Right atrium auricular region (tissue), 2 donors: Measurements from ENCODE around the gene GALNT18. TPM values are rescaled to one million over a fixed set of nuclear protein-coding genes. Genes with fewer than 3 reads are reported as not detected.
A peak's percentile ranks its signal among the peaks of the same experiment; 100 is the strongest.

ENCODE experiments used
- DNase-seq: peaks from one replicate; pipeline ENCODE4 v3.0.0-alpha.2; 2019; ENCODE audit warnings: low spot score
- H3K27ac ChIP-seq, 2 donors: fragments of 200-600 bp; sonication (generic); 1 replicate in 1 of 2; 2 replicates in 1 of 2; pipeline ENCODE4 v1.5.1; 2016 to 2019
- H3K27me3 ChIP-seq, 2 donors: fragments of 200-600 bp; sonication (generic); one replicate each; pipeline versions ENCODE4 v1.5.1 to v1.6.0; 2017 to 2019
- H3K36me3 ChIP-seq: fragments of 200-600 bp; sonication (generic); one replicate; pipeline ENCODE4 v1.5.1; 2016
- H3K4me1 ChIP-seq, 2 donors: fragments of 200-600 bp; sonication (generic); one replicate each; pipeline versions ENCODE4 v1.5.1 to v1.6.0; 2017 to 2019
- H3K4me3 ChIP-seq, 2 donors: fragments of 200-600 bp; sonication (generic); 1 replicate in 1 of 2; 2 replicates in 1 of 2; pipeline ENCODE4 v1.5.1; 2017 to 2019; ENCODE audit warnings: mild to moderate bottlenecking in 1 of 2, moderate library complexity in 1 of 2
- H3K9me3 ChIP-seq, 2 donors: fragments of 200-600 bp; sonication (generic); one replicate each; pipeline ENCODE4 v1.5.1; 2019
- CTCF ChIP-seq, 2 donors: fragments of 200-600 bp; sonication (generic); IDR thresholded peaks; one replicate each; pipeline ENCODE4 v1.5.1; 2019; ENCODE audit warnings: antibody characterized with exemption in 2 of 2
- total RNA-seq, 2 donors: library from RNA; depleted of rRNA; stranded (reverse); fragments of >200 nt; gene quantifications; one replicate each; pipeline ENCODE4 v1.1.0, GENCODE V29; 2016

GALNT18 gene
- total RNA-seq, 2 donors from 2014 or later = 22.2 to 26.8 TPM

- no peak overlapping the region for H3K4me3 ChIP-seq
- H3K36me3 ChIP-seq = no peaks in the 10 kb centered on the region
- no peak for DNase-seq
- no peak for TF ChIP-seq CTCF (IDR thresholded peaks at IDR 0.05)
- no peak overlapping the region for H3K27ac ChIP-seq
- H3K27me3 ChIP-seq = no peaks in the 10 kb centered on the region
- H3K9me3 ChIP-seq = no peaks in the 10 kb centered on the region
- peaks cover 0 to 31% of the 10 kb centered on the region in 2 donors for H3K4me1 ChIP-seq
These were observed 193.1 kb downstream of the GALNT18 start for GRCh38 chr11:11428714-11429113.

GRCh38 chr11:11427542-11427941 is 194.3 kb downstream of the GALNT18 start:
- H3K4me3 ChIP-seq = no peak overlapping the region
- H3K36me3 ChIP-seq = no peaks in the 10 kb centered on the region
- H3K27me3 ChIP-seq = no peaks in the 10 kb centered on the region
- TF ChIP-seq CTCF (IDR thresholded peaks at IDR 0.05) = no peak
- DNase-seq = no peak
- no peaks in the 10 kb centered on the region for H3K9me3 ChIP-seq
- peak overlapping the region; percentile 41 to 43 for H3K27ac ChIP-seq
- peaks cover 0 to 31% of the 10 kb centered on the region in 2 donors for H3K4me1 ChIP-seq

GRCh38 chr11:11427140-11427539 is 194.7 kb downstream of the GALNT18 start:
- Histone ChIP-seq H3K27ac (peak overlapping the region; percentile 41 to 43), H3K36me3 (no peaks in the 10 kb centered on the region), H3K27me3 (no peaks in the 10 kb centered on the region), H3K4me3 (no peak overlapping the region), H3K9me3 (no peaks in the 10 kb centered on the region), H3K4me1 (peaks cover 0 to 31% of the 10 kb centered on the region in 2 donors)
- no peak for TF ChIP-seq CTCF (IDR thresholded peaks at IDR 0.05)
- DNase-seq = no peak

GRCh38 chr11:11426226-11426952 is 195.4 kb downstream of the GALNT18 start:
- Histone ChIP-seq H3K9me3 (no peaks in the 10 kb centered on the region), H3K36me3 (no peaks in the 10 kb centered on the region), H3K4me3 (no peak overlapping the region), H3K27ac (peak overlapping the region; percentile 41 to 43), H3K27me3 (no peaks in the 10 kb centered on the region), H3K4me1 (peaks cover 0 to 35% of the 10 kb centered on the region in 2 donors)
- DNase-seq = no peak
- TF ChIP-seq CTCF (IDR thresholded peaks at IDR 0.05) = no peak

- no peaks in the 10 kb centered on the region for H3K36me3 ChIP-seq
- no peak for DNase-seq
- TF ChIP-seq CTCF (IDR thresholded peaks at IDR 0.05) = no peak
- no peaks in the 10 kb centered on the region for H3K9me3 ChIP-seq
- no peak overlapping the region for H3K4me3 ChIP-seq
- no peaks in the 10 kb centered on the region for H3K27me3 ChIP-seq
- peaks cover 0 to 40% of the 10 kb centered on the region in 2 donors for H3K4me1 ChIP-seq
- H3K27ac ChIP-seq = no peak overlapping the region
These were observed 196.0 kb downstream of the GALNT18 start for GRCh38 chr11:11425806-11426205.

- DNase-seq = no peak
- Histone ChIP-seq H3K27me3 (no peaks in the 10 kb centered on the region), H3K4me3 (no peak overlapping the region), H3K36me3 (no peaks in the 10 kb centered on the region), H3K27ac (no peak overlapping the region), H3K4me1 (peaks cover 0 to 52% of the 10 kb centered on the region in 2 donors), H3K9me3 (no peaks in the 10 kb centered on the region)
- TF ChIP-seq CTCF (IDR thresholded peaks at IDR 0.05) = no peak
These were observed 197.1 kb downstream of the GALNT18 start for GRCh38 chr11:11424688-11425087.
